Measurements from ENCODE around the gene KITLG. TPM values are rescaled to one million over a fixed set of nuclear protein-coding genes. Genes with fewer than 3 reads are reported as not detected.

Gene KITLG
- polyA plus RNA-seq, 1 of the 3 experiments (the other 2 are of a cell fraction) = 8.9 TPM

- TF ChIP-seq NRF1 (IDR thresholded peaks at IDR 0.05; ENCODE audit: low read depth, low read length) (no peak), FOXM1 (IDR thresholded peaks at IDR 0.05; ENCODE audit: low read depth) (no peak), TEAD4 (IDR thresholded peaks at IDR 0.05; ENCODE audit: borderline replicate concordance, insufficient read depth) (no peak)
- TF ChIP-seq, protein P1, sequence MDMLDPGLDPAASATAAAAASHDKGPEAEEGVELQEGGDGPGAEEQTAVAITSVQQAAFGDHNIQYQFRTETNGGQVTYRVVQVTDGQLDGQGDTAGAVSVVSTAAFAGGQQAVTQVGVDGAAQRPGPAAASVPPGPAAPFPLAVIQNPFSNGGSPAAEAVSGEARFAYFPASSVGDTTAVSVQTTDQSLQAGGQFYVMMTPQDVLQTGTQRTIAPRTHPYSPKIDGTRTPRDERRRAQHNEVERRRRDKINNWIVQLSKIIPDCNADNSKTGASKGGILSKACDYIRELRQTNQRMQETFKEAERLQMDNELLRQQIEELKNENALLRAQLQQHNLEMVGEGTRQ (IDR thresholded peaks at IDR 0.05; ENCODE audit: borderline replicate concordance, low read depth, low read length) = no peak
These were observed 24.4 kb upstream of the KITLG start (continued) for GRCh38 chr12:88604646-88605045.

DNA sequence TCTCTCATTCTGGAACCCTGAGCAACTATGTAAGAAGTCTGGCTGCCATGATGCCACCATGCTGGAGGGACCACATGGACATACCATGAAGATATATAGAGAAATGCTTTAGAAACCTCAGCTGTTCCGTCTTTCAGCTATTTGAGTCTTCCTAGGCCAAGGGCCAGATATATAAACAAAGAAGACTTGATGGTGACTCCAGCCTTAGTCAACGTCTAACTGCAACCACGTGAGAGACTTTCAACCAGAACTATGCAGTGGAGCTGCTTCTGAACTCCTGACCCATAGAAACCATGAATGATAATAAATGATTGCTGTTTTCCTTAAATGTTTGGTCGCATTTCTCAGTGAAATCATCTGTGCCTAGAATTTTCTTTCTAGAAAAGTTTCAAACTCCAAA lies 20.0 kb upstream of the KITLG start:
- Histone ChIP-seq H3K27ac (ENCODE audit: low read depth in 2 of 2, low read length in 1 of 2) (no peak overlapping the region), H3K9ac (no peak overlapping the region), H4K20me1 (ENCODE audit: insufficient read depth) (no peaks in the 10 kb centered on the region), H3K36me3 (replicated peaks in 1 of 2; ENCODE audit: control insufficient read depth in 1 of 2, insufficient read depth in 2 of 2, low read length in 1 of 2) (peaks cover 0 to 4% of the 10 kb centered on the region in 2 experiments), H3K9me3 (no peaks in the 10 kb centered on the region; the same call in 1 of the 2 replicates), H3K27me3 (ENCODE audit: insufficient read depth) (no peaks in the 10 kb centered on the region), H3K4me1 (ENCODE audit: control insufficient read depth in 1 of 2, insufficient read depth in 2 of 2, low read depth in 1 of 2, low read length in 1 of 2) (no peaks in the 10 kb centered on the region), H2AFZ (ENCODE audit: low read depth) (peak overlapping the region; percentile 23; the same call in 1 of the 2 replicates), H3K79me2 (ENCODE audit: insufficient read depth) (no peaks in the 10 kb centered on the region), H3K4me2 (no peak overlapping the region), H3F3A (replicated peaks; ENCODE audit: insufficient read depth) (no peaks in the 10 kb centered on the region), H3K9me2 (no peaks in the 10 kb centered on the region), H3K4me3 (ENCODE audit: low read depth in 2 of 2, low read length in 1 of 2) (no peak overlapping the region)
- DNase-seq = no peak
- ChIA-PET POLR2A (no interaction called here), CTCF (no interaction called here)
- no peak for TF ChIP-seq USF1 (IDR thresholded peaks at IDR 0.05; ENCODE audit: borderline replicate concordance, low read depth)
- no peak for TF ChIP-seq FOSL2 (IDR thresholded peaks at IDR 0.05; ENCODE audit: borderline replicate concordance, low read depth)
- TF ChIP-seq, protein P2, sequence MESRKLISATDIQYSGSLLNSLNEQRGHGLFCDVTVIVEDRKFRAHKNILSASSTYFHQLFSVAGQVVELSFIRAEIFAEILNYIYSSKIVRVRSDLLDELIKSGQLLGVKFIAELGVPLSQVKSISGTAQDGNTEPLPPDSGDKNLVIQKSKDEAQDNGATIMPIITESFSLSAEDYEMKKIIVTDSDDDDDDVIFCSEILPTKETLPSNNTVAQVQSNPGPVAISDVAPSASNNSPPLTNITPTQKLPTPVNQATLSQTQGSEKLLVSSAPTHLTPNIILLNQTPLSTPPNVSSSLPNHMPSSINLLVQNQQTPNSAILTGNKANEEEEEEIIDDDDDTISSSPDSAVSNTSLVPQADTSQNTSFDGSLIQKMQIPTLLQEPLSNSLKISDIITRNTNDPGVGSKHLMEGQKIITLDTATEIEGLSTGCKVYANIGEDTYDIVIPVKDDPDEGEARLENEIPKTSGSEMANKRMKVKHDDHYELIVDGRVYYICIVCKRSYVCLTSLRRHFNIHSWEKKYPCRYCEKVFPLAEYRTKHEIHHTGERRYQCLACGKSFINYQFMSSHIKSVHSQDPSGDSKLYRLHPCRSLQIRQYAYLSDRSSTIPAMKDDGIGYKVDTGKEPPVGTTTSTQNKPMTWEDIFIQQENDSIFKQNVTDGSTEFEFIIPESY (IDR thresholded peaks at IDR 0.05; ENCODE audit: borderline replicate concordance, low read depth) = no peak
- TF ChIP-seq, protein P3, sequence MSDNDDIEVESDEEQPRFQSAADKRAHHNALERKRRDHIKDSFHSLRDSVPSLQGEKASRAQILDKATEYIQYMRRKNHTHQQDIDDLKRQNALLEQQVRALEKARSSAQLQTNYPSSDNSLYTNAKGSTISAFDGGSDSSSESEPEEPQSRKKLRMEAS (IDR thresholded peaks at IDR 0.05; ENCODE audit: low read depth) = no peak
- TF ChIP-seq, protein P1 (IDR thresholded peaks at IDR 0.05; ENCODE audit: borderline replicate concordance, low read depth, low read length) = no peak
- no peak for TF ChIP-seq NRF1 (IDR thresholded peaks at IDR 0.05; ENCODE audit: low read depth, low read length)
- no peak for TF ChIP-seq SIN3A (IDR thresholded peaks at IDR 0.05; ENCODE audit: borderline replicate concordance, low read depth, low read length)
- TF ChIP-seq EP300 (IDR thresholded peaks at IDR 0.05; ENCODE audit: borderline replicate concordance in 1 of 2, low read depth in 1 of 2, low read length in 1 of 2) = no peak
- TF ChIP-seq FOXJ3 (CRISPR knock-in tag; IDR thresholded peaks at IDR 0.05) = no peak
- TF ChIP-seq POLR2AphosphoS5 (IDR thresholded peaks at IDR 0.05; ENCODE audit: low read depth, low read length) = no peak
- TF ChIP-seq RCOR1 (IDR thresholded peaks at IDR 0.05; ENCODE audit: low read length) = no peak
- no peak for TF ChIP-seq RXRA (IDR thresholded peaks at IDR 0.05; ENCODE audit: borderline replicate concordance, low read depth)
- TF ChIP-seq TEAD4 (IDR thresholded peaks at IDR 0.05; ENCODE audit: borderline replicate concordance, insufficient read depth) = no peak
- WGBS (ENCODE audit: low lambda C conversion rate) = 76% methylated on average over 4 of the region's 4 CpGs

All from SK-N-SH (cell line).